DND-41 (cell line): ENCODE measurements around the gene ALG6.

Experiments
- EZH2 ChIP-seq: IDR thresholded peaks from 3 replicates; pipeline ENCODE4 v1.6.1; 2012; ENCODE audit warnings: borderline replicate concordance, low read depth, mild to moderate bottlenecking, moderate library complexity, low read length, inconsistent platforms; ENCODE audit not compliant: severe bottlenecking
- TF ChIP-seq, protein P1 (sequence below): IDR thresholded peaks from 2 replicates; pipeline ENCODE4 v1.5.1; 2012; ENCODE audit warnings: borderline replicate concordance, low read length, moderate library complexity, mild to moderate bottlenecking; ENCODE audit not compliant: poor library complexity, severe bottlenecking; ENCODE audit errors: extremely low read depth

DNA sequence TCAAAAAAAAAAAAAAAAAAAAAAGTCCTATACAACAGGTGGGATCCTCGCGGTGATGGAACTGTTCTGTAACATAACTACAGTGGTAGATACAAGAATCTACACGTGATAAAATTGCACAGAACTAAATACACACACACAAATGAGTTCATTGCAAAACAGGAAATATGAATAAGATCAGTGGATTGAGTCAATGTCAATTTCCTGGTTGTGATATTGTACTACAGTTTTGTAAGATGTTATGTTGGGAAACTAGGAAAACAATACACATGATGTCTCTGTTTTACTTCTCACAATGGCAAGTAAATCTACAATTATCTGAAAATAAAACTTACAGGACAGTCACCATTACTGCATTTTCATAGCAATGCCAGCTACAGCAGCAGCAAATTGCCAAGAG, 95.8 kb downstream of the ALG6 start:
- TF ChIP-seq, protein P1, sequence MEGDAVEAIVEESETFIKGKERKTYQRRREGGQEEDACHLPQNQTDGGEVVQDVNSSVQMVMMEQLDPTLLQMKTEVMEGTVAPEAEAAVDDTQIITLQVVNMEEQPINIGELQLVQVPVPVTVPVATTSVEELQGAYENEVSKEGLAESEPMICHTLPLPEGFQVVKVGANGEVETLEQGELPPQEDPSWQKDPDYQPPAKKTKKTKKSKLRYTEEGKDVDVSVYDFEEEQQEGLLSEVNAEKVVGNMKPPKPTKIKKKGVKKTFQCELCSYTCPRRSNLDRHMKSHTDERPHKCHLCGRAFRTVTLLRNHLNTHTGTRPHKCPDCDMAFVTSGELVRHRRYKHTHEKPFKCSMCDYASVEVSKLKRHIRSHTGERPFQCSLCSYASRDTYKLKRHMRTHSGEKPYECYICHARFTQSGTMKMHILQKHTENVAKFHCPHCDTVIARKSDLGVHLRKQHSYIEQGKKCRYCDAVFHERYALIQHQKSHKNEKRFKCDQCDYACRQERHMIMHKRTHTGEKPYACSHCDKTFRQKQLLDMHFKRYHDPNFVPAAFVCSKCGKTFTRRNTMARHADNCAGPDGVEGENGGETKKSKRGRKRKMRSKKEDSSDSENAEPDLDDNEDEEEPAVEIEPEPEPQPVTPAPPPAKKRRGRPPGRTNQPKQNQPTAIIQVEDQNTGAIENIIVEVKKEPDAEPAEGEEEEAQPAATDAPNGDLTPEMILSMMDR, result no peak
- TF ChIP-seq EZH2, result no peak
